HG02970 (cell line): ENCODE measurements around the gene HDAC10.

Experiments used
- ATAC-seq: cut with Tn5 transposase; IDR thresholded peaks from one replicate; pipeline ENCODE4 v1.9.1; 2021; ENCODE audit warnings: mild to moderate bottlenecking, moderate library complexity, moderate number of reproducible peaks; ENCODE audit not compliant: unreplicated experiment, low FRiP score

HDAC10 gene

DNA sequence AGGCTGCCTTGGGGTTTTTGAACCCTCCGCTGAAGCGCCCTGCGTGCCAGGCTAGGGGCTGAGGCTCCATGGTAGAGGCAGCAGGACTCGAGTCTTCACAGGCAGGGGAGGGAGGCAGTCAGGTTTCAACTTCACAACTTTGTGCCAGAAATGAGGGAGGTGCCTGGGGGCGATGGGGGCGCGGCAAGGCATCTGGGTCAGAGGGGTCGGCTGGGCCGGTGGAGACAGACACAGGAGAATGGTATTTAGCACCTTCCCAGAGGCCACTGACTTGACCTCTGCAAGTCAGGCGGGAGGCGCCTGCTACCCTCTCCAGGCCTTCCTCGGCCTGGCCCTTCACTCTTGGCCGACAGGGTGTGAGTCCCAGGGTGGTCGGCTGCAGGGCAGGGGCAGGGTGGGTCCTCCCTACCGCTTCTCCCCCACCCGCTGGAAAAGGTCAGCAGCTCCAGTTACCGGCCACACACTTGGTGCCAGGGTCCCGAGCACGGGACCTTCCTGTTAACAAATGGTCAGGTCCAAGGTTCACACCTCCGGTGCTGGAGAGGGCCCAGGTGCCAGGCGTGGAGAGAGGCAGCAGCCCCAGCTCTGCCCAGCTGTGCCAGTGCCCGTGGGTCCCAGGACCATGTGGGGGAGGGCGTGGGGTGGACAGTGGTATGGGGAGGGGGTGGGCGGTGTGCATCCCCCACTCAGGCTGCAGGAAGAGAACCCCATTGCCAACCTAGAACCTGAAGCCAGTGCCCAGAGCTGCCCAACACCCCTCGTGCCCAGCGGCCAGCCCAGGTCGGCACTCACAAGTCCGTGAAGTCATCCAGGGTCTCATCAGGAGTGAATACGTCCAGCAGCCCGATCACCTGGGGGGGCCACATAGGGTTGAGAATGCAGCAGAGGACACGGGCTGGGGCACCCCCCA, 6.6 kb upstream of the HDAC10 start:
- ATAC-seq = no peak

DNA sequence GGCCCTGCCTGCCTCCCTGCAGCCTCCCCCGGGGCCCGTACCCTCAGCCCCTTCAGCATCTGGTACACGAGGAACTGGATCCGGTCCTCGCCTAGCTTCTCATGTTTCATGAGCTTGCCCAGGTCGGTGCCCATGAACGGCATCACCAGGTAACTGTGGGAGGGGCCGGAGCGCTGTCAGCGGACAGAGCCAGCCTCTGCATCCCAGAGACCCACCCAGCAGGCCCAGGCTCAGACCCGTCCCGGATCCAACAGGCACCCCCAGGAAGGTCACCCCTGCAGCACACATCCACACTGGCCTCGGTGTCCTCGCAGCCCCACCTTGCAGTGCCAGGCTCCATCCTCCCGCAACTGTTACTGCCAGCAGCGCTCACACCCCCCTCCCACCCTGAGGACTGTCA, 6.0 kb upstream of the HDAC10 start:
- no peak for ATAC-seq

DNA sequence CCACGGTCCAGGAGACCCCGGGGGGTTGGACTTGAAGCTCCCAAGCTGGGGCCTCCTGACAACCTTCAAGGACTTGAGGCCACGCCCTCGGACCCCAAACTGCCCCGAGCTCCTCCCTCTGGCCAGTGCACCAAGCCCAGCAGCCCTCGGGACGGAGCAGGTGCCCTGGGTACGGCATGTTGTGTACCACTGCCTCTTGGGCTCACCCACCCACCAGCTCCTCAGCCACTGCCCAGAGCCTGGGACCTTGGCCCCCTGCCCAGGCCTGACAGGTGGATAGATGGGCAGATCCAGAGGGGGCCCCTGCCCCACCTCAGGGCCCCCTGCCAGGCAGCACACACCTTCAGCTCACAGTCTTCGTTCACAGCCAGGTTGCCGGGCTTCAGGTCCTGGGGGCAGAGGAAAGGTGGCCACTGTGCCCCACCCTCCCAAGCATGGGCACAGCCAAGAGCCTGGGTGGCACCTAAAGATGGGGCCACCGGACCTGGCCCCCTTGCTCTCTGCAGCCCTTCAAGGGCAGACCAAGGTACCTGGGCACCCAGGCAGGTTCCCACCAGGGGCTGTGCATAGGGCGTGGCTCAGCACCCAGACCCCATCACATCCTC, 5.3 kb upstream of the HDAC10 start:
- no peak for ATAC-seq

DNA sequence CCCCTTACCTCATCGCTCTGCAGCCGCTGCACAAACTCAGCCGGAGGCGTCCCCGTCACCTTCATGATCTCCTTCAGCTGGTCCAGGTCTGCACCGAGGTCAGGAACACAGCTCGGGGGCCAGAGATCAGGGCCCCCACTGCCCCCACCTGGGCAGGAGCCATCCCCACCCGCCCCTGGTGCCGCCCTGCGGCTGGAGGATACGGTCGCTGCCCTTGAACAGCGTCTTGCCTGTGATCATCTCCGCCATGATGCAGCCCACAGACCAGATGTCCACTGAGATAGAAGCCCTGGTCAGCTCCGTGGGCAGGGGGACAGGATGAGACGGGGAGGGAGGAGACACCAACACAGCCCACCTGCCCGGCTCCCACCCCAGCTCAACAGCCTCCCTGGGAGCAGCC, 4.5 kb upstream of the HDAC10 start:
- no peak for ATAC-seq

DNA sequence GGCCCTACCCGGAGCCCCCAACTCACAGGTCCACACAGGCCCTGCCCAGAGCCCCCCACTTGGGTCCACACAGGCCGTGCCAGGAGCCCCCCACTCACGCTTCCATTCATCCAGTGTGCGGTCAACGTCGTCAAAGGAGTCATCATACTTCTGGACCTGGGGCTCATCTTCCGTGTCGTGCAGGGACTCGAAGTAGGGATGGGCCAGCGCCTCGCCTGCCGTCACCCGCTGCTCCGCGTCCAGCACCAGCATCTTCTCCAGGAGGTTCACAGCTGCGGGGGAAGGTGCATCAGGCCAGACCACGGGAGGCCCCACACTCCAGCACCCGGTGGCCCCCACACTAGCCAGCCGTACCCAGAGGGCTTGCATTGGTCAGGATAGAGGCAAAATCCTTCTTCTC, 4.0 kb upstream of the HDAC10 start:
- no peak for ATAC-seq

DNA sequence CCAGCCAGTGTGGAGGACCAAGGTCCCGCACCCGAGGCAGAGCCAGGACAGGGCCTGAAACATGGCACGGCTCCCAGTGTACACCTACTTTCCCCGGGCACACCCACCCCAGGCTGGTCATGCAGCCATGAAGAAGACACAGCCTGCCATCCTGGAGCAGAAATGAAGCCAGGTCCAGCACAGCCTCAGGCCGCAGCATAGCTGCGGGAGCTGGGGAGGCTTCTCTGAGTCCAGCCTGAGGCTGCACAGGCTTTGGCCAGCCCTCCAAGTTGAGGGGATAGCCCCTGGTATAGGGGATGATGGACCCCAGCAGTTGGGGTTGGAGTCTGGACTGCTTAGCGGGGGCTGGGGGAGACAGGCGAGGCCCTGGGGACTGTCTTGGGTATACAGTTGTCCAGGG, 2.9 kb upstream of the HDAC10 start:
- ATAC-seq = no peak

DNA sequence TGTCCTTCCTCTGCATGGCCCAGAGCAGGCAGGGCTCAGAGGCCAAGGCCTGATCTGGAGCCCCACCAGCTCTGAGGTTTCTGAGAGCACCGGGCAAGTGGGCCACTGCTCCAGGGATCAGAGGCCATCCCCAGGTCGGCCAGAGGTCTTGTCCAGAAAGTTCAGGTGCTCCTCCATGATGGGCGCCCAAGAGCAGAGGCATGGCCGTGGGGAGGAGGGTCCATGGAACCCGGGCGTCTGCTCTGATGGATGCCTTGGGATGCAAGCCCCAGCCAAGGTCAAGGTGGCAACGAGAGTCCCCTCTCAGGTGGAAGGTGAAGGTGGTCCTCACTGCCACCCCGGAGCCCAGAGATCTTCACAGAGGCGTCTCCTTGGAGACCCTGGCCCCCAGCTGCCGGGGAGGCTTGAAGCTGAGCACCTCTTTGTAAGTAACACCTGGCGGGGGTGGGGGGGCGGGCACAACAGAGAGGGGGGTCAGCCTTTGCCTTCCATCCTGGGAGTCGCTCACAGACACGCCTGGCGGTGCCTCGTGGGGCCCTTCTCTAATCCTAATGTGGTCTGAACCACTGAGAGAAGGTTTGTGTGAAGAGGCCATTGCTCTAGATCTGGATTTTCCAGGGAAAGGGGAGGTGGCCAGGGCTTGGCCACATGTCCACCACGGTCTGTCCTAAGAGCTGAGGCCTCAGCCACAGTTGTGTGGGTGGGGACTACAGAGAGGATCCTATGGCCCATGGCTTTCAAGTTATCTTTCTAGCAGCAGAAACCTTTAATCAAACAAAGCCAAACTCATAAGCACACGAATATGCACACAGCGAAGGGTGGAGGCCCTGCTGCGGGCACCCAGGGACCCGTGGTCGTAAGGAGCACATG, 2.2 kb upstream of the HDAC10 start:
- no peak for ATAC-seq

DNA sequence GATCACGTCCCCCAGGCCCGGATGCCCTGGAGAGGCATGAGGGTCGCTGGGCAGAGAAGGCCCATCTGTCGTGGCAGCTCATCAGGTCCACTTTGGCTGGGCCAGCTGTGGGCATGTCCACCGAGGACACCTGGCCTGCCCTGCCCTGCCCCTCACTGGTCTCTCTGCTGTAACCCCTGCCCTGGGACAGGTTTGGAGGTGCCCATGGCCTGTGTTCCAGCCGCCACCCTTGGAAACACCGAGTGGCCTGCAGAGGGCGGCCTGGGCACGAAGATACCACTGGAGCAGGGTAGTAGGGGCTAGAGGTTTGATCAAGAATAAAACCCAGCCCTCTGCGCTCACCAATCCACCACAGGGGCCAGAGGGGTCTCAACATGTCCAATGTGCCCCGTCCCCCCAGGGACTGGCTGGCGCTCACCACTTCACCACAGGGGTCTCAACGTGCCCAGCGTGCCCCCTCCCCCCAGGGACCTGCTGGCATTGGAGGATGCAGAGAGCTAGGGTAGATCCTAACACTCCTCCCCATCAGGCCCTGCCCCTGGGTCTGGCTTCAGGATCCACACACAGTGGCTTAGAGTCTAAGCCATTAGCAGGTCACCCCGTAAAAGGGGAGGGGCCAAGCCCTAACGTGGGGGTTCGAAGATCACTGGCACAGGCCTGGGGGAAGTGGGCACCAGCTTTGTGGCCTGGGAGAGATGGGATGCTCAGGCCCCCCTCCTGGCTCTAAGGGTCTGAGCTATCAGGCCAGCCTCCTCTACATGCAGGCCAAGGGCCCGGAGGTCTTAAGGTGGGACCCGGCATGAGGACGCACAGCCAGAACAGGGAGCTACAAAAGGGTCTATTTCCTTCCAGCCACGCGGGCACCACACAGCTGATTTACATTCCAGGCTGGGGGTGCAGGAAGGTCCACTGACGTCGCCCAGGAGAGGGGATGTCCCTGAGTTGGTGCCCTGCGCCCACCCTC, 1.3 kb upstream of the HDAC10 start:
- ATAC-seq = no peak

DNA sequence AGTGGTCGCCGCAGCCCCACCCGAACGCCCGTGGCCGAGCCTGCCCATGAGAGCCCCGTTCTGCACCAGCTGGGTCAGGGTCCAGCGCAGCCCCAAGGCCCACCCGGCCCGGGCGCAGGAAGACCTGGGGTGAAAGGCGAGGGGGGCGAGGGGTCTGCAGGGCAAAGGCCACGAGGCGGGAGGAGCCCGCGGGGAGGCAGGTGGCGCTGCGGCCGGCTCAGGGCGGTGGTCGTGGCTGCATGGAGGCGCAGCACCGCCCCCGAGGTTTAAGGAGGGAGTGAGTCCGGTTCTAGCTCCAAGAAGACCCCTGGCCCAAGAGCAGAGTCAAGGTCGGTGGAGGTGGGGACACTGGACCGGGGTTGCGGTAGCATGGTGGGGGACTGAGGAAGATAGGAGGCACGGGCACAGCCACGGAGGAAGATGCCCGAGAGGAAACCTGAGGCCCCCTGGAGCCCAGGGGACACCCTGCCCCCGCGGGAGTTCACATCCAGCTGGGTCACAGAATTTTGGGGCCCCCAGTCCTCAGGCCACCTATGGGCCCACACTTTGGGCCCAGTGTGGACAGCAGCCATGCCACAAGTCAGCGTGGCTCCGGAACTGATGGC, 514 bp upstream of the HDAC10 start:
- no peak for ATAC-seq

DNA sequence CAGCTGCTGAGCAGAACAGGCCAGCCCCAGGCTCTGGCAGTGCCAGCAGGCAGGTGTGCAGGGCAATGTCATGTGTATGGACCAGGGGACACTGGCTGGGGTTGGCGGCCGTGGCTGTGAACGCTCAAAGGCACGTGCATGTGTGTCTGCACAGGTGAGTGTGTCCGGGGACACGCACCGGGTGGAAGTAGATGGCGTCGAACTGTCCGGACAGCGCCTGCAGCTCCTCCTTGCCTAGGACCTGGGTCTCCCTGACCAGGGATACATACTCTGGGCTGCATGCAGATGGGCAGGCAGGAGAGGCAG, 863 bp downstream of the HDAC10 start:
- ATAC-seq = no peak

DNA sequence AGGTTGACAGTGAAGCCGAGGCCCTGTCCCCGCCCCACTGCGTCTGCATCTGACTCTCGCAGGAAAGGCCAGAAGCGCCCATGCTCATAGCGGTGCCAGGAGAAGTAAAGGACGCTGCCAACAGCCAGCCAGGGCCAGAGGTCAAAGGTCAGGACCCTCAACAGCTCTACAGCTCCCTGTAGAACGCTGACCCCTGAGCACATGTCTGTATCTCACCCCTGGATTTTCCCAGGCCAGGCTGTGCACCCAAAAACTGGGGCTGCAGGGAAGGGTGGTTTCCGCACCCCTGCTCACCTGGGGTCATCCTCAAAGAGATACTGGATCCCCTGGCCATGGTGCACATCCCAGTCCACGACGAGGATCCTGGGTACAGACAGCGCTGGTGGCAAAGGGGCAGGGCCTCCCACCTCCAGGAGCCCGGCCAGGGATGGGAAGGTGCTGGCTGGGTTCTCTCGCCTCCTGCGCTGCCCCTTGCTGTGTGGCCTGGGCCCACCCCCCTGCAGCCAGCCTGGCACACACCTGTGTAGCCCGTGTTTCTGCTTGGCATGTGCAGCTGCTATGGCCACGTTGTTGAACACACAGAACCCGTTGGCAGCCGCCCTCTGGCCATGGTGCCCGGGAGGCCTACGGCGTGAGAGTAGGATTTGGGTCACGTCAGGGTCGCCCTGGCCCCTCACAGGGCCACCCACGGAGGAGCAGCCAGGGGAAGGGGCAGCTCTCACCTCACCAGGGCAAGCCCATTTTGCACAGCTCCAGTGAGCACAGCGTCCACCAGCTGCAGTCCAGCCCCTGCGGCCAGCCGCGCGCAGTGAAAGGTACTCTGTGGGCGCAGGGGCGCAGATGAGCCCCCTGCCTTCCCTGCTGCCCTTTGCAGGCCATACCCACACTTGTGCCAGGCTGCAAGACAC, 1.5 kb downstream of the HDAC10 start:
- no peak for ATAC-seq

DNA sequence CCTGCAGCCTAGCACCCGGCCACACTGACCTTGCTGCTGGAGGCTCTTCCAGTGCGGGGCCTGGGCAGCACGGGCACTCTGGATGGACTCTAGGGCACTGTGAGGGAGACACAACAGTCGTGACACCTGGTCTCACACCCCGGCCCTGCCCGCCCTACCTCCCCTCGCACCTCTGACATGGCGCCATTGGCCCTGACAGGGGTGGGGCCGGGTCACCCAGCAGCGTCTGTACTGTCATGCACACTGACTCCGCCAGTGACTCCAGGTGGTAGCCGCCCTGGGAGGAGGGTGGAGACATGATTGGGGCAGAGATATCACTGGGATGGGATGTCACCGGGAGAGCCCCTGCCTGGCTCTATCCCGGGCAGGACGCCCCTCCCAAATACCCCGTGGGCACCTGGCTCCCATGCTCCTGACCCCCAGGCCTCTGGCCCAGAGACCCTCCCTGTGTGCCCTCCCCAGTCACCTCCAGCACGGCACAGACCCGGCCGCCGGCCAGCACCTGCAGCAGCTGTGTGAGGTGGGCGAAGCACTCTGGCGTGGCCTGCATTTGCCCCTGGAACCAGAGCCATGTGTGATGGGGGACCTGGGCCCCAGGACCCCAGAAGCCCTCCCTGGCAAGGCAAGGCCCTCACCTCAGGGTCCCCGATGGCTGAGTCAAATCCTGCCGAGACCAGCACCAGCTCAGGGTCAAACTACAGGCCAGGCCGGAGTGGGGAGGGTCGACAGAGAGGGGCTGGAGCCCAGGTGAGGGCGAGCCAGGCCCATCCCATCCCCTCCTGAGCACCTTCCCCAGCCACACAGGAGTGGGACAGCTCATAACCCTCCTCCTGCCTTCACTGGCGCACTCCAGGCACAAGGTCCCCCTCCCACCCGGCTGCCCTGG, 2.6 kb downstream of the HDAC10 start:
- no peak for ATAC-seq

DNA sequence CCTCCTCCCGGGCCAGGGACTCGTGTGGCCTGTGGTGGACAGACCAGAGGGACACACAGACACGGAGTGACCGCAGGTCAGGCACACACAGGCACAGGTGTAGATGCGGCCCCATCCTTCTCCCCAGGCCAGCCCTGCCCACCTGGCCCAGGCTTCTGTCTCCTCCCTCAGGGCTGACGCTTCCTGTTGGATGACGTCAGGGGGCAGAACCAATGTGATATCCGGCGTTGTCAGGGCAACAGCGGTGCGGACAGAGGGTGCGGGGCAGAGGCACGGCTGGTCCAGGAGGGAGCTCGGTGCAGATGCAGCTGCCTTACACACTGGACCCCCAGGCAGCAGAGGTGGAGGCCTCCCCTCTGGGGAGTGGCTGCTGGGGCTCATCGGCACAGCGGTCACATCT, 3.3 kb downstream of the HDAC10 start:
- no peak for ATAC-seq

DNA sequence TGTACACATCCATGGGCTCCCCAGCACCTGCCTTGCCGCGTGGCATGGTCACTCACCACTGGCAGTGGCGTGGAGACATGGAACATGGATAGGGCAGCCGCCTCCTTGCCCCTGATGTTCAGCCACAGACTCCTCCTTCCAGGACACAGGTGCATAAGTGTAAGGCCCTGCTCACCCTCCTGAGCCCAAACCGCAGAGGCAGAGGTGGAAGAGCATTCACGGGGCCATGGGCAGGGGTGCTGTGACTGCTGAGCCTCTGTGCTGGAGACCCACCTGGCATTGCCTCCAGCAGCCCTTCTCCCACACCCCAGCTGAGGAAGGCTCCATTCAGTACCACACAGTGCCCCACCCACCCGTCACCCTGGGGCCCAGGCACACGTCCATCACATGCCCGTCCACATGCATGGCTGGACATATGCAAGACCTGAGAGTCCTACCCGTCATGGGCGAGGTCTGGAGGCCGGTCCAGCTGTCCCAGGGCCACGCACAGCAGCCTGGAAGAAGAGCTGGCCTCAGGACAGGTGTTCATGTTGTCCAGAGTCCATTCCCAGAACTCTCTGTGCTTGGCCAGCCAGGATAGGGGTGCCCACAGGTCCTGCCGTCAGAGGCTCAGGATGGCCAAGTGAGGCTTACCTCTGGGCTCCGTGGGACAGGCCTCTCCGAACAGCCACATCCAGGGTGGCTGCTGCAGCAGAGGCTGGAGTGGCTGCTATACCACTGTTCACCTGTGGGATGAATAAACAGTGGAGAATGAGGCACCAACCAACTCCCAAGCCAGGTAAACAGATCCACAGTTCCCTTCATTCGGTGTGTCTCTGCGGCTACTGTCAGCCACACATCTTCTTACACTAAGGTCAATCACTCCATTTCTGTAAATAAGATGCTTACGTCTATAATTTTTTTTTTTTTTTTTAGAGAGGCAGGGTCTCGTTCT, 4.6 kb downstream of the HDAC10 start:
- ATAC-seq = no peak

DNA sequence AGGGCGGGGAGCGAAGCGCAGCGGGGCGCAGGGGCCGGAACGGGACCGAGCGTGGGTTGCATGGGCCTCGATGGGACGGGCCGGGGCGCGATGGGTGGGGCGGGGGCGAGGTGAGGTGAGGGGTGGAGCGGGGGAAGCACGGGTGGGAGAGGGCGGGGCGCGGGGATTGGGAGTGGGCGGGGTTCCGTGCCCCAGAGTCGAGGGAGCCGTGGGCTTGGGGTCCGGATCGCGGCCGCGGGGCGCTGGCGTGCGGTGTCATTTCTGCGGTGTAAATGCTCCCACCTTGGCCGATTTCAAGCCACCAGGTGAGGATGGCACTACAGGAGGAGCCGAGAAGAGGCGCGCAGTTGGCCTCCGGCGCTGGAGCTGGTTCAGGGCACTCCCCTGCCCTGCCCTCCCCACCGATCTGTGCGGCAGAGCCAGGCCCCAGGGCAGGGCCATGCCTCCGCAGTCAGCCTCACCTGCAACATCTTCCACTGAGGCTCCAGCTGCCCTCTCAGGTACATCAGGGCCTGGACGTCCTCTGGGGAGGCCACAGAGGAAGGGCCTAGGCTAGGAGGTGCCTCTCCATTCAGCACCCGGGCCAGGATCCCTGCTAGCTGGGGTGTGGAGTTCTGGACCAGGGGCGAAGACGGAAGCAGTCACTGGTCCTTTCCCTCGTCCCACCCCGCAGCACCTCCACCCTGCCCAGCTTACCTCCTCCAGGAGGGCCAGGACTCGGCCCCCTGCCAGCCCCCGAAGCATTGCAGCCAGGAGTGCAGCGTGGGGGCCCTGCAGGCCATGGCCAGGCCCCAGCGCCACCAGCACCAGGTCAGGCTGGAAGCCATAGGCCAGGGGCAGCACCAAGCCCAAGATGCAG, 5.6 kb downstream of the HDAC10 start:
- no peak for ATAC-seq
